ENCODE measurements around the gene CCDC134.

- no peak for TF ChIP-seq CTCF (optimal IDR thresholded peaks at IDR 0.05 in 1 of 3, IDR thresholded peaks at IDR 0.05 in 1 of 3, conservative IDR thresholded peaks at IDR 0.05 in 1 of 3; ENCODE audit: extremely low read depth in 1 of 3, insufficient read depth in 2 of 3, low read length in 3 of 3)
- no peak for TF ChIP-seq EZH2 (IDR thresholded peaks at IDR 0.05; ENCODE audit: low read length)
Observed at GRCh38 chr22:41826430-41827383, 26.2 kb downstream of the CCDC134 start.

All from keratinocyte (primary cell).